Neural cell (in vitro differentiated cells): ENCODE results near the gene TRMT10B.

Experiments
- EP300 ChIP-seq: fragments of 450-650 bp; conservative IDR thresholded peaks from 2 replicates; pipeline ENCODE4 v1.6.1; 2014; ENCODE audit warnings: antibody characterized with exemption, mild to moderate bottlenecking, moderate library complexity; ENCODE audit not compliant: poor library complexity, severe bottlenecking
- EZH2 ChIP-seq: fragments of 200-600, 300-800 bp; shearing (Covaris generic), sonication (generic); IDR thresholded peaks from 2 replicates; pipeline ENCODE4 v1.6.1; 2014; ENCODE audit warnings: antibody characterized with exemption, low read length, borderline replicate concordance, mild to moderate bottlenecking; ENCODE audit not compliant: insufficient read depth, poor library complexity, severe bottlenecking
- TAF1 ChIP-seq: IDR thresholded peaks from 2 replicates; pipeline ENCODE4 v1.6.1; 2012; ENCODE audit warnings: low read depth
- TF ChIP-seq, protein P1 (sequence below): fragments of 450-650 bp; IDR thresholded peaks from 2 replicates; pipeline ENCODE4 v1.5.1; 2014; ENCODE audit warnings: antibody characterized with exemption, mild to moderate bottlenecking, moderate library complexity; ENCODE audit not compliant: poor library complexity, severe bottlenecking
- TF ChIP-seq, protein P2 (sequence below): IDR thresholded peaks from 2 replicates; pipeline ENCODE4 v1.6.1; 2012; ENCODE audit warnings: borderline replicate concordance

DNA sequence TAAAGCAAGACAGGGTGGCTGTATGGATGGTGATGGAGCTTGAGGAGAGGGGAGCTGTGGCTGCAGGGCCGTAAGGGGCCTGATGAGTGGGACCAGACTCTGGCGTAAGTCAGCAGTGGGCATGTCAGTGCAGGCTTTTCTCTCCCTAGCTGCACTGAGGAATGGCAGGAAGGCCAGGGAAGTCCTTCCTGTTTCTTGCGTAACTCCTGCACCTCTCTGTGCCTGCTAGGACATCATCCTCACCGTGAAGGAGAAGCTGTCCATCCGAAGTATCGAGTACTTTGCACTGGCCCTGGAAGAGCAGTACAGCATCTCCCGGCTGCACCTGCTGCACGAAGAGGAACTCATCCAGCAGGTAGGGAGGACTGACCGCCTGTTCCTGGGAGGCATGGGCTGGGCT is 24.1 kb upstream of the TRMT10B start:
- no peak for TF ChIP-seq EP300
- TF ChIP-seq, protein P1, sequence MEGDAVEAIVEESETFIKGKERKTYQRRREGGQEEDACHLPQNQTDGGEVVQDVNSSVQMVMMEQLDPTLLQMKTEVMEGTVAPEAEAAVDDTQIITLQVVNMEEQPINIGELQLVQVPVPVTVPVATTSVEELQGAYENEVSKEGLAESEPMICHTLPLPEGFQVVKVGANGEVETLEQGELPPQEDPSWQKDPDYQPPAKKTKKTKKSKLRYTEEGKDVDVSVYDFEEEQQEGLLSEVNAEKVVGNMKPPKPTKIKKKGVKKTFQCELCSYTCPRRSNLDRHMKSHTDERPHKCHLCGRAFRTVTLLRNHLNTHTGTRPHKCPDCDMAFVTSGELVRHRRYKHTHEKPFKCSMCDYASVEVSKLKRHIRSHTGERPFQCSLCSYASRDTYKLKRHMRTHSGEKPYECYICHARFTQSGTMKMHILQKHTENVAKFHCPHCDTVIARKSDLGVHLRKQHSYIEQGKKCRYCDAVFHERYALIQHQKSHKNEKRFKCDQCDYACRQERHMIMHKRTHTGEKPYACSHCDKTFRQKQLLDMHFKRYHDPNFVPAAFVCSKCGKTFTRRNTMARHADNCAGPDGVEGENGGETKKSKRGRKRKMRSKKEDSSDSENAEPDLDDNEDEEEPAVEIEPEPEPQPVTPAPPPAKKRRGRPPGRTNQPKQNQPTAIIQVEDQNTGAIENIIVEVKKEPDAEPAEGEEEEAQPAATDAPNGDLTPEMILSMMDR: no peak
- TF ChIP-seq EZH2: no peak
- no peak for TF ChIP-seq TAF1
- TF ChIP-seq, protein P2, sequence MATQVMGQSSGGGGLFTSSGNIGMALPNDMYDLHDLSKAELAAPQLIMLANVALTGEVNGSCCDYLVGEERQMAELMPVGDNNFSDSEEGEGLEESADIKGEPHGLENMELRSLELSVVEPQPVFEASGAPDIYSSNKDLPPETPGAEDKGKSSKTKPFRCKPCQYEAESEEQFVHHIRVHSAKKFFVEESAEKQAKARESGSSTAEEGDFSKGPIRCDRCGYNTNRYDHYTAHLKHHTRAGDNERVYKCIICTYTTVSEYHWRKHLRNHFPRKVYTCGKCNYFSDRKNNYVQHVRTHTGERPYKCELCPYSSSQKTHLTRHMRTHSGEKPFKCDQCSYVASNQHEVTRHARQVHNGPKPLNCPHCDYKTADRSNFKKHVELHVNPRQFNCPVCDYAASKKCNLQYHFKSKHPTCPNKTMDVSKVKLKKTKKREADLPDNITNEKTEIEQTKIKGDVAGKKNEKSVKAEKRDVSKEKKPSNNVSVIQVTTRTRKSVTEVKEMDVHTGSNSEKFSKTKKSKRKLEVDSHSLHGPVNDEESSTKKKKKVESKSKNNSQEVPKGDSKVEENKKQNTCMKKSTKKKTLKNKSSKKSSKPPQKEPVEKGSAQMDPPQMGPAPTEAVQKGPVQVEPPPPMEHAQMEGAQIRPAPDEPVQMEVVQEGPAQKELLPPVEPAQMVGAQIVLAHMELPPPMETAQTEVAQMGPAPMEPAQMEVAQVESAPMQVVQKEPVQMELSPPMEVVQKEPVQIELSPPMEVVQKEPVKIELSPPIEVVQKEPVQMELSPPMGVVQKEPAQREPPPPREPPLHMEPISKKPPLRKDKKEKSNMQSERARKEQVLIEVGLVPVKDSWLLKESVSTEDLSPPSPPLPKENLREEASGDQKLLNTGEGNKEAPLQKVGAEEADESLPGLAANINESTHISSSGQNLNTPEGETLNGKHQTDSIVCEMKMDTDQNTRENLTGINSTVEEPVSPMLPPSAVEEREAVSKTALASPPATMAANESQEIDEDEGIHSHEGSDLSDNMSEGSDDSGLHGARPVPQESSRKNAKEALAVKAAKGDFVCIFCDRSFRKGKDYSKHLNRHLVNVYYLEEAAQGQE: no peak
